ENCODE data around the gene TUBA4B.
A peak's percentile ranks its signal among the peaks of the same experiment; 100 is the strongest.

Gene TUBA4B

GRCh38 chr2:219294356-219295351 is 41.6 kb downstream of the TUBA4B start (continued):
- TF ChIP-seq ZNF610 (tag by site-specific recombination; IDR thresholded peaks at IDR 0.05; ENCODE audit: borderline replicate concordance) (peak; percentile 50; the same call in 1 of the 2 replicates), ZNF302 (tag by site-specific recombination; IDR thresholded peaks at IDR 0.05; ENCODE audit: low read depth) (no peak), ZNF670 (tag by site-specific recombination; IDR thresholded peaks at IDR 0.05; ENCODE audit: low read depth) (no peak), ZFP69B (tag by site-specific recombination; IDR thresholded peaks at IDR 0.05) (no peak), ZBTB8A (tag by site-specific recombination; IDR thresholded peaks at IDR 0.05) (no peak), ZNF530 (tag by site-specific recombination; IDR thresholded peaks at IDR 0.05; ENCODE audit: low read depth) (no peak), SCRT2 (tag by site-specific recombination; IDR thresholded peaks at IDR 0.05) (peak; percentile 44), ZNF274 (IDR thresholded peaks at IDR 0.05; ENCODE audit: low read length) (no peak), ZNF274 (tag by site-specific recombination; IDR thresholded peaks at IDR 0.05; ENCODE audit: borderline replicate concordance) (no peak), ZNF529 (tag by site-specific recombination; IDR thresholded peaks at IDR 0.05; ENCODE audit: insufficient replicate concordance) (no peak), ZFP41 (tag by site-specific recombination; IDR thresholded peaks at IDR 0.05; ENCODE audit: borderline replicate concordance) (no peak), ZNF239 (tag by site-specific recombination; IDR thresholded peaks at IDR 0.05) (no peak), ZNF785 (tag by site-specific recombination; IDR thresholded peaks at IDR 0.05) (no peak), ZNF645 (tag by site-specific recombination; IDR thresholded peaks at IDR 0.05) (no peak), OSR2 (tag by site-specific recombination; IDR thresholded peaks at IDR 0.05) (no peak), ZFHX2 (tag by site-specific recombination; conservative IDR thresholded peaks at IDR 0.05) (peak; percentile 77), PRDM2 (tag by site-specific recombination; IDR thresholded peaks at IDR 0.05; ENCODE audit: borderline replicate concordance) (no peak), GLI2 (tag by site-specific recombination; IDR thresholded peaks at IDR 0.05; ENCODE audit: borderline replicate concordance, low read depth) (no peak), REST (tag by site-specific recombination; IDR thresholded peaks at IDR 0.05) (no peak), ZBTB49 (tag by site-specific recombination; IDR thresholded peaks at IDR 0.05; ENCODE audit: low read depth) (no peak), BCL11A (tag by site-specific recombination; IDR thresholded peaks at IDR 0.05; ENCODE audit: low read depth) (0 out of 2 replicates have a peak, but pooled peaks have one; percentile 27), ZSCAN4 (tag by site-specific recombination; IDR thresholded peaks at IDR 0.05) (no peak), ZBTB48 (tag by site-specific recombination; IDR thresholded peaks at IDR 0.05) (peak; percentile 62; the same call in 1 of the 2 replicates)

Measured in HEK293 (cell line).